NCI-H1436 treated with DMSO at 0.1 percent for 48 hours (cell line): ENCODE measurements around the gene HERPUD1.
"Not testable (repeated sequence)": the region's sequence is repeated elsewhere in the genome, so short reads cannot be mapped to it uniquely, and the experiment has no call there.

Source experiments
- DNase-seq: peaks from one replicate; lab custom pipeline; 2025; lab: John Stamatoyannopoulos, UW

The HERPUD1 gene

DNA sequence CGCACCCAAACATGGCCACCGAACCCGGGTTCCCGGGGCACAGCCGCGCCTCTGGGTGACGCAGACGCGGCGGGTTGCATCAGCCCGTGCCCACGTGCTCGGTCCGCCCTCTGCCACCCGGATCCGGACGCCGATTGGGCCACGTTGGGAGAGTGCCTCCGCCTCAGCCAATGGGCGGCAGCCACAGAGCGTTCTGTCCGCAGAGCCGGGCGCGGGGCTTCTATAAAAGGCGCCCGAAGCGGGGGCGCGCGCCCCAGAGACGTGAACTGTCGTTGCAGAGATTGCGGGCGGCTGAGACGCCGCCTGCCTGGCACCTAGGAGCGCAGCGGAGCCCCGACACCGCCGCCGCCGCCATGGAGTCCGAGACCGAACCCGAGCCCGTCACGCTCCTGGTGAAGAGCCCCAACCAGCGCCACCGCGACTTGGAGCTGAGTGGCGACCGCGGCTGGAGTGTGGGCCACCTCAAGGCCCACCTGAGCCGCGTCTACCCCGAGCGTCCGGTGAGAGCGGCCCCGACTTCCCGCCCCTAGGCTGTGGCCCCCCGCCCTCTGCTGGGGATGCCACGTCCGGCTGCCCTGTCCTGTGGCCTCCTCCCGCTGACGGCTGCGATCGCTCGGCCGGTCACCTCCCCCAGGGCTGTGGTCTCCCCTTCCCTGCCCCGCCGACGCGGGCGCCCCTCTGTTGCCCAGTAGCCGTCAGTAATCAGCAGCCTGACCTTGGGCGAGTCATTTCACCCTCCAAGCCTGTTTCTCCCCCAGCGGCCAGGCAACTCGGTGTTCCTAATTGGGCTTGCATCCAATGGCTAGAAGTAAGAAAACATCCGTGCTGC lies at the start of gene HERPUD1:
Gene HERPUD1 (plus strand): TSS at position 251 of the 829 bp plus-strand sequence. CDS start 103 bp downstream, at position 354.
- DNase-seq, result peak; percentile 90

- no peak for DNase-seq
These were observed 48.4 kb upstream of the HERPUD1 start for GRCh38 chr16:56883586-56883985.

GRCh38 chr16:56884026-56884582 lies 47.8 kb upstream of the HERPUD1 start:
- DNase-seq, result no peak

DNA sequence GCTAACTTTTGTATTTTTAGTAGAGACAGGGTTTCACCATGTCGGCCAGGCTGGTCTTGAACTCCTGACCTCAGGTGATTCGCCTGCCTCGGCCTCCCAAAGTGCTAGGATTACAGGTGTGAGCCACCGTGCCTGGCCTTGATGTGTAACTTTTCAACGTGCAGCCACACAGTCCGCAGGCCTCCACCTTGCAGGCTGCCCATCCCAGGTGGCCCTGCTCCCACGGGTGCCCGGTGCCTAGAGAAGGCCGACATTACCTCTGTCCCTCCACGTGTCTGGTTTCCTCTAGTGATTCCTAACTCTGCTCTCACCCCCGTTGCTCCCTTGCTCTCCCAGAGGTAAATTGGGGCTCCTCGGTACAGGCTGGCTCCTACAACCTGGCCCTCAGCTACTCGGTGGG lies 47.0 kb upstream of the HERPUD1 start:
- not testable (repeated sequence) for DNase-seq

- DNase-seq, result no peak
These were observed 46.3 kb upstream of the HERPUD1 start for GRCh38 chr16:56885446-56886162.

- no peak for DNase-seq
These were observed 45.6 kb upstream of the HERPUD1 start for GRCh38 chr16:56886296-56886695.

GRCh38 chr16:56886826-56887225 lies 45.1 kb upstream of the HERPUD1 start:
- DNase-seq, result no peak

DNA sequence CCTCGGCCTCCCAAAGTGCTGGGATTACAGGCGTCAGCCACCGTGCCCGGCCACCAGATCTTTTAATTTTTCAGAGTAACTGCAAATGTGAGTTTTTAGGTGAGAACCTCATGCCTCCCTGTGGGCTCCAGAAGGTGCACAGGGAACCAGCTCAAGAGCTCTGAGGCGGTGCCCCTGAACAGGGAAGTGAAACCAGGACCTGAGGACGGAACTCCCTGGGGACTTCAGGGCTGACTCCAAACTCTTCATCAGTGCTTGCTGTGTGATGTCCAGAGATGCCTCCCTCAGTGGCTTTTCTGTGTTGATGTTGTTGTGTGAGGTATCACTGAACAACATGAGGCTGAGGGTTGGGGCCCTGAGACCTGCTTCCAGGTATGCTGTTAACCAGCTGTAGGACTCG lies 43.1 kb upstream of the HERPUD1 start:
- DNase-seq, result no peak

GRCh38 chr16:56889206-56889605 lies 42.7 kb upstream of the HERPUD1 start:
- DNase-seq, result no peak

- DNase-seq, result no peak
These were observed 40.3 kb upstream of the HERPUD1 start for GRCh38 chr16:56891685-56892084.

DNA sequence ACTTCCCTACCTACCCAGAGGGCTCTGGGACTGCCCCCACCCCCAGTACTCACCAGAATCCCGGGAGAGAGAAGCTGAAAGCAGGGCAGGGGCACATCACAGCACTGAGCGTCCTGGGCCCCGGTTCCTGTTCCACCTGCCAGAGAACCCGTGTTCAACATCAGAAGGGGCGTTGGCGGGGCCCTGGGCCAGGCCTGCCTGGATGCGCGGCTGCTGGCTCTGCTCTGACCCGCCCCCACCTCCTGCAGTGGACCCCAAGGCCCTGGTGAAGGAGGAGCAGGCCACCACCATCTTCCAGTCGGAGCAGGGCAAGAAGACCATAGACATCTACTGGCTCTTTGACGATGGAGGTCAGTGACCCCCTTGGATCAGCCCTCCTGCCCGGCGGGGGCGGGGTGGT lies 39.2 kb upstream of the HERPUD1 start:
- no peak for DNase-seq

DNA sequence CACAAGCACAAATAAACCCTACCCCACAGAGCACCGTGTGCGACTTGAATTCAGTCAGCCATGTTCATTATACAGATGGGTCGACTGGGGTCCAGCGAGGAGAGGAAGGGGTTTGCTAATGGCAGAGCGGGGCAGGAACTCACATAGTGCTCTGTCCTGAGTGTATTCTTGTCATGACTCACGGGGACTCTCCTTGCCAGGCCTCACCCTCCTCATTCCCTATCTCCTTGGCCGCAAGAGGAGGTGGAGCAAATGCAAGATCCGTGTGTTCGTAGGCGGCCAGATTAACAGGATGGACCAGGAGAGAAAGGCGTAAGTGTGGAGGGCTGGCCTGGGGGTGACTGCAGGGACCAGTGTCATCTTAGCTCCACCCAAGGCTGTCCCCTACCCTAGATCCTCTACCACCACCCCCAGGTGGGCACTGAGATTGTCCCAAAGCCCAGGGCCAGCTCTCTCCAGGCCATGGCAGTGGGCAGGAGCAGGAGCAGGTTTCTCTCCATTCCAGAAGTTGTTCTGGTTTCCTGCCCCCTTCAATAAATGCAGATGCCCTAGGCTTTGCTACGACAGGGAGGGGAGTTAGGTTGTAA lies 37.5 kb upstream of the HERPUD1 start:
- DNase-seq, result no peak

DNA sequence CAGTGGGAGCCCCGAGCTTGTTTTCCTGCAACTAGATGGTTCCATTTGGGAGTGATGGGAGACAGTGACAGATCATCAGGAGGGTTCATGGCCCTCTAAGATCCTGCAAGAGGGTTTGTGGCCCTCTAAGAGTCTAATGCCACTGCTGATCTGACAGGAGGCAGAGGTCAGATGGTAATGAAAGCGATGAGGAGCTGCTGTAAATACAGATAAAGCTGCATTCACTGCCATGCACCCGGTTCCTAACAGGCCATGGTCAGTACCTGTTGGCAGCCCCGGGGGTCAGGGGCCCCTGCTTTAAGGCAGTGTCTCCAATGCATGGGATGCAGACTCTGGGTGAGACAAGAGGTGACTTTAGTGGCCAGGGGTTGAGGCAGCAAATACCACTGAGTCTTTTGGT lies 36.1 kb upstream of the HERPUD1 start:
- DNase-seq, result no peak

DNA sequence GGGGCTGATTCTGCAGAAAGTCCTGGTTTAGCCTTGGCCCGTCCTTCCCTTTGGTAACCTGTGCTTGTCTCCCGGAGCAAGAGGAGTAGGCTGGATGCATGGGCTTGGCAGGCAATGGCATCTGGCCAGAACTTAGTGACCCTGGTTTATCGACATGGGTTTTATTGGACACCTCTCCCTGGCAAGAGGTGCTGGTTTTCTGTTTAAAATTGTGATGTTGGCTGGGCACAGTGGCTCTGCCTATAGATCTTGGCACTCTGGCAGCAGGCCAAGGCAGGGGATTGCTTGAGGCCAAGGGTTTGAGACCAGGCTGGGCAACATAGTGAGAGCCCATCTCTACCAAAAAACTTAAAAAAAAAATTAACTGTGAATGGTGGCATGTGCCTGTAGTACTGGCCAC lies 35.7 kb upstream of the HERPUD1 start:
- DNase-seq, result no peak

GRCh38 chr16:56897026-56897799 lies 34.7 kb upstream of the HERPUD1 start:
- no peak for DNase-seq

- DNase-seq, result no peak
These were observed 33.1 kb upstream of the HERPUD1 start for GRCh38 chr16:56898847-56899246.

DNA sequence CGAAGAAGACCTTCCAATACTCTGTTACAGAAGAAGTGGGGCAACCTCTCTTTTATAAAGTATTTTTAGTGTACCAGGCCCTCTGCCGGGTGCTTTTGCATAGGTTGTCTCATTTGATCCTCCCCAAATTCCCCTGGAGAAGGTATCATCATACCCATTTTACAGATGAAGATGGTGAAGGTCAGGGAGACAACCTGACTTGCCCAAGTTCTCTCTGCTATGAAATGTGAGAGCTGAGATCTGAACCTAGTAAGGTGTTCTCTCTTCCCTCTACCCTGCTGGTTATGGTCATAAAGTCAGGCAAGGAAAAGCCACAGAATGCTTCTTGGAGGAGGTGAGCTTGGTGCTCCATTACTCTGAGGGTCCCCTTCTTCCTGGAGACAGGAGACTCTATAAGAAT lies 28.1 kb upstream of the HERPUD1 start:
- DNase-seq, result no peak

DNA sequence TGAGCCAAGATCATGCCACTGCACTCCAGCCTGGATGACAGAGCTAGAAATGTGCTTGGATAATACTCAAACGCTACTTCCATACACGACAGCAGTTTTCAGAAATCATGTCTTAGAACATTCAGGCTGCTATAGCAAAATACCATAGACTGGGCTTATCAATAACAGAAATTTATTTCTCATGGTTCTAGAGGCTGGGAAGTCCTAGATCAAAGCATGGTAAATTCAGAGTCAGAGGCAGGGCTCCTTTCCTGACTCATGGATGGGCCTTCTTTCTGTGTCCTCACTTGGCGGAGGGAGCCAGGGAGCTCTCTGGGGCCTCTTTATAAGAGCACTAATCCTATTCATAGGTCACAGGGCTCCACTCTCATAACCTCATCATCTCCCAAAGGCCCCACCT lies 24.5 kb upstream of the HERPUD1 start:
- no peak for DNase-seq

DNA sequence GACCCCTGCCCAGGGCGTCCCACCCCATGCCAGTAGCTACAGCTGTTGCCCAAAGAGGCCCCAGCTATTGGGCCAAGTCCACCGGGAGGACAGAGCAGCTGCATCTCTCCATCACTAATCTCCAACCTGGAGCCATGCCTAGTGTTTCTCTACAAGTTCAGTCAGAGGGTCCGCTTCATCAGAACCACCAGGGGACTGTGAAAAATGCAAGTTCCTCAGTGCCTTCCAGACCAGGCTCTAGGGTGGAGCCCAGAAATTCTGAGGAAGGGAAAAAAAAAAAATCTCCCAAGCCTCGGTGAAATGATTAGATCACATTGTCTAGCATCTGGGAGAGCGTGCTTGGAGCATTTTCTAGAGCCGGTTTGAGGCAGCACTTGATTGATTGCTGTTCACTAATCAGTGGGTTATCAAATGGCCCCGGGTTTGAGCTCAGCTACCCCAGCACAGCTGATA lies 22.4 kb upstream of the HERPUD1 start:
- no peak for DNase-seq

DNA sequence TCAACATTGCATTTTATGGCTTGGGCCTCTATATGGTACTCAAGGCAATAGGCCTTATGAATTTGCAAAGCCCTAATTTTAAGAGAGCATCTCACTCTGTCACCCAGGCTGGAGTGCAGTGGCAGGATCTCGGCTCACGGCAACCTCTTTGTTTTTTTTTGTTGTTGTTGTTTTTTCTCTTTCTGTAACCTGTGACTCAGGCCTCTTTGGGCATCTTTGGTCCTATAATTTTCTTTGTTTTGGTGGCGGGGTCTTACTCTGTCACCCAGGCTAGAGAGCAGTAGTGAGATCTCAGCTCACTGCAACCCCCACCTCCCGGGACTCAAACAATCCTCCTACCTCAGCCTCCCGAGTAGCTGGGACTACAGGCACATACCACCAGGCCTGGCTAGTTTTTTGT lies 21.8 kb upstream of the HERPUD1 start:
- DNase-seq, result no peak

GRCh38 chr16:56910654-56911539 lies 21.0 kb upstream of the HERPUD1 start:
- DNase-seq, result no peak
